SU-DHL-6 (cell line): ENCODE results near the gene MRGPRF.

Source experiments
- EZH2phosphoT487 ChIP-seq: fragments of 200-600 bp; sonication (generic), shearing (Covaris generic); conservative IDR thresholded peaks from 2 replicates; pipeline ENCODE4 v1.6.1; 2018; ENCODE audit warnings: mild to moderate bottlenecking, antibody characterized with exemption, low read length, moderate library complexity, mixed read lengths
- TF ChIP-seq, protein P1 (sequence below): fragments of 200-600 bp; sonication (generic); IDR thresholded peaks from one replicate; pipeline ENCODE4 v1.5.1; 2017; ENCODE audit warnings: antibody characterized with exemption, mild to moderate bottlenecking, low read length, moderate library complexity; ENCODE audit not compliant: insufficient read depth, poor library complexity, severe bottlenecking

DNA sequence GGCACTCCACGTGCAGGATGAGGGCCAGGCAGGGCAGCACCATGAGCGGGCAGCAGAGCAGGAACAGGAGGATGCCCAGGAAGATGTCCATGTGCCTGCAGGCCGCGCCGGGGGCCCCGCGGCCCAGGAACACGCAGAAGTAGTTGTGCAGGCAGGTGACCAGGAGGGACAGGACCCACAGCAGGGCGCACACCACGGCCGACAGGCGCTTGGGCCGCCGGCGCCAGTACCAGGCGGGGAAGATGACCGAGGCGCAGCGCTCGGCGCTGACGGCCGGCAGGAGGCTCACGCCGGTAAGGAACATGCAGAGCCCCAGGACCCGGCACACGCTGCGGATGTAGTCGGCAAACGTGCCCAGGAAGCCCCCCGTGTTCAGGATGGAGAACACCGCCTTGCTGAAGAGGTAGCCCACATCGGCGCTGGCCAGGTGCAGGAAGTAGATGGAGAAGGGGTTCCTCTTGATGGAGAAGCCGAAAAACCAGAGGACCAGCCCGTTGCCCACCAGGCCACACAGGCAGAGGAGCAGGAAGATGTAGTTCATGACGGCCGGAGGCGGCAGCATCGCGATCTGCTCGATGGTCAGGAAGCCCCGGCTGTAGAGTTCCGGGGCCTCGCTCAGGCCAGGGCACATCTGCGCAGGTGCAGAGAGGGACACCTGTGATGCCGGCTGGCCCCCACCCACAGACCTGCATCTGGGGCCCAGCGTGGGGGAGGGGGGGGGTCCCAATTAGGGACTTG lies 7.2 kb downstream of the MRGPRF start:
- TF ChIP-seq, protein P1, sequence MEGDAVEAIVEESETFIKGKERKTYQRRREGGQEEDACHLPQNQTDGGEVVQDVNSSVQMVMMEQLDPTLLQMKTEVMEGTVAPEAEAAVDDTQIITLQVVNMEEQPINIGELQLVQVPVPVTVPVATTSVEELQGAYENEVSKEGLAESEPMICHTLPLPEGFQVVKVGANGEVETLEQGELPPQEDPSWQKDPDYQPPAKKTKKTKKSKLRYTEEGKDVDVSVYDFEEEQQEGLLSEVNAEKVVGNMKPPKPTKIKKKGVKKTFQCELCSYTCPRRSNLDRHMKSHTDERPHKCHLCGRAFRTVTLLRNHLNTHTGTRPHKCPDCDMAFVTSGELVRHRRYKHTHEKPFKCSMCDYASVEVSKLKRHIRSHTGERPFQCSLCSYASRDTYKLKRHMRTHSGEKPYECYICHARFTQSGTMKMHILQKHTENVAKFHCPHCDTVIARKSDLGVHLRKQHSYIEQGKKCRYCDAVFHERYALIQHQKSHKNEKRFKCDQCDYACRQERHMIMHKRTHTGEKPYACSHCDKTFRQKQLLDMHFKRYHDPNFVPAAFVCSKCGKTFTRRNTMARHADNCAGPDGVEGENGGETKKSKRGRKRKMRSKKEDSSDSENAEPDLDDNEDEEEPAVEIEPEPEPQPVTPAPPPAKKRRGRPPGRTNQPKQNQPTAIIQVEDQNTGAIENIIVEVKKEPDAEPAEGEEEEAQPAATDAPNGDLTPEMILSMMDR: no peak
- TF ChIP-seq EZH2phosphoT487: no peak
